Gastrocnemius medialis (tissue), 4 donors: Measurements from ENCODE around the gene GPR153.

Experiments
- POLR2A ChIP-seq, 2 donors: fragments of 450-650 bp; IDR thresholded peaks; one replicate each; pipeline ENCODE4 v1.6.1; 2017; ENCODE audit warnings: antibody characterized with exemption in 2 of 2, mild to moderate bottlenecking in 2 of 2, moderate library complexity in 2 of 2
- TF ChIP-seq, protein P1 (sequence below), 5 experiments: fragments of 450-650 bp in 3 of 5; fragments of 200-600 bp in 2 of 5; sonication (generic) in 2 of 5; IDR thresholded peaks in 4 of 5; conservative IDR thresholded peaks in 1 of 5; 1 replicate in 4 of 5; 2 replicates in 1 of 5; pipeline ENCODE4 v1.5.1; 2016 to 2019; ENCODE audit warnings: antibody characterized with exemption in 5 of 5, mild to moderate bottlenecking in 3 of 5, moderate library complexity in 3 of 5

- TF ChIP-seq, protein P1, sequence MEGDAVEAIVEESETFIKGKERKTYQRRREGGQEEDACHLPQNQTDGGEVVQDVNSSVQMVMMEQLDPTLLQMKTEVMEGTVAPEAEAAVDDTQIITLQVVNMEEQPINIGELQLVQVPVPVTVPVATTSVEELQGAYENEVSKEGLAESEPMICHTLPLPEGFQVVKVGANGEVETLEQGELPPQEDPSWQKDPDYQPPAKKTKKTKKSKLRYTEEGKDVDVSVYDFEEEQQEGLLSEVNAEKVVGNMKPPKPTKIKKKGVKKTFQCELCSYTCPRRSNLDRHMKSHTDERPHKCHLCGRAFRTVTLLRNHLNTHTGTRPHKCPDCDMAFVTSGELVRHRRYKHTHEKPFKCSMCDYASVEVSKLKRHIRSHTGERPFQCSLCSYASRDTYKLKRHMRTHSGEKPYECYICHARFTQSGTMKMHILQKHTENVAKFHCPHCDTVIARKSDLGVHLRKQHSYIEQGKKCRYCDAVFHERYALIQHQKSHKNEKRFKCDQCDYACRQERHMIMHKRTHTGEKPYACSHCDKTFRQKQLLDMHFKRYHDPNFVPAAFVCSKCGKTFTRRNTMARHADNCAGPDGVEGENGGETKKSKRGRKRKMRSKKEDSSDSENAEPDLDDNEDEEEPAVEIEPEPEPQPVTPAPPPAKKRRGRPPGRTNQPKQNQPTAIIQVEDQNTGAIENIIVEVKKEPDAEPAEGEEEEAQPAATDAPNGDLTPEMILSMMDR (IDR thresholded peaks at IDR 0.05 in 4 of 5, conservative IDR thresholded peaks at IDR 0.05 in 1 of 5): no peak
- no peak for TF ChIP-seq POLR2A (IDR thresholded peaks at IDR 0.05)
Observed at GRCh38 chr1:6202256-6202655, 58.6 kb downstream of the GPR153 start.
